HG02870 (cell line): Measurements from ENCODE around the gene THTPA.

ENCODE experiments used
- ATAC-seq: cut with Tn5 transposase; IDR thresholded peaks from one replicate; pipeline ENCODE4 v1.9.1; 2021; ENCODE audit warnings: mild to moderate bottlenecking, moderate library complexity; ENCODE audit not compliant: unreplicated experiment

THTPA gene

GRCh38 chr14:23550812-23551265 is 5.2 kb upstream of the THTPA start:
- no peak for ATAC-seq

- peak; percentile 49 for ATAC-seq
These were observed 4.6 kb upstream of the THTPA start, which contains the start of gene ZFHX2 for GRCh38 chr14:23551266-23552028. TSS of gene ZFHX2 (minus strand) at chr14:23551765. CDS start at chr14:23535325, 16,440 bp downstream.

- no peak for ATAC-seq
These were observed 564 bp upstream of the THTPA start for GRCh38 chr14:23555533-23555881.

GRCh38 chr14:23556700-23557440 is 799 bp downstream of the THTPA start:
- no peak for ATAC-seq

GRCh38 chr14:23557521-23557920 is 1.4 kb downstream of the THTPA start:
- no peak for ATAC-seq

GRCh38 chr14:23557946-23558345 is 1.9 kb downstream of the THTPA start:
- no peak for ATAC-seq

- no peak for ATAC-seq
These were observed 2.4 kb downstream of the THTPA start for GRCh38 chr14:23558346-23559009.

GRCh38 chr14:23559010-23559925 is 3.2 kb downstream of the THTPA start:
- no peak for ATAC-seq

- ATAC-seq, result no peak
These were observed 4.0 kb downstream of the THTPA start for GRCh38 chr14:23559926-23560520.

GRCh38 chr14:23561259-23561658 is 5.2 kb downstream of the THTPA start:
- no peak for ATAC-seq

- no peak for ATAC-seq
These were observed 6.1 kb downstream of the THTPA start for GRCh38 chr14:23561873-23562821.

GRCh38 chr14:23562822-23563472 is 6.9 kb downstream of the THTPA start:
- no peak for ATAC-seq

- ATAC-seq, result no peak
These were observed 7.6 kb downstream of the THTPA start for GRCh38 chr14:23563473-23564180.

- no peak for ATAC-seq
These were observed 8.2 kb downstream of the THTPA start for GRCh38 chr14:23564181-23564812.

GRCh38 chr14:23564876-23565275 is 8.8 kb downstream of the THTPA start:
- ATAC-seq, result no peak

GRCh38 chr14:23565626-23566025 is 9.6 kb downstream of the THTPA start:
- ATAC-seq, result no peak

GRCh38 chr14:23566112-23566777 is 10.2 kb downstream of the THTPA start:
- ATAC-seq, result no peak
